T-helper 1 cell treated with Interleukin-12 subunit alpha and Interleukin-12 subunit beta and Interleukin-4 antibody, amounts not matched to agents 30 ng/mL and 1 ng/mL, for 36 hours (primary cell): Measurements from ENCODE around the gene SLU7. TPM values are rescaled to one million over a fixed set of nuclear protein-coding genes. Genes with fewer than 3 reads are reported as not detected.

Source experiments
- total RNA-seq: library from RNA; stranded (reverse); gene quantifications from 2 replicates; pipeline ENCODE4 v1.2.3, GENCODE V29; 2022

Gene SLU7
- total RNA-seq, 1 donor from 2014 or later, result 55.2 TPM

Other genes starting within 250 kb of the SLU7 start
- gene FABP6, start 189.6 kb downstream of the SLU7 start, total RNA-seq, result not detected in 2 replicates
- not detected in 2 replicates for gene CCNJL, start 106.5 kb downstream of the SLU7 start, total RNA-seq
- not detected in 2 replicates for gene C1QTNF2, start 48.5 kb downstream of the SLU7 start, total RNA-seq
- gene FAM200C, start 19.0 kb downstream of the SLU7 start, total RNA-seq, result 0.51 and 0.81 TPM in 2 replicates
- 98.7 and 99.1 TPM in 2 replicates for gene PTTG1, start 2.8 kb upstream of the SLU7 start, total RNA-seq